Measurements from ENCODE around the gene SHISA2. TPM values are rescaled to one million over a fixed set of nuclear protein-coding genes. Genes with fewer than 3 reads are reported as not detected.
A peak's percentile ranks its signal among the peaks of the same experiment; 100 is the strongest.

SHISA2 gene
- total RNA-seq (2021; fragmentation: NEBNext Ultra II Directional; extraction: Animal tissue kit (Norgen Biotek cat#: 25700)) (22.6 and 23.8 TPM in 2 replicates), polyA plus RNA-seq (2011; rRNA removed) (8.6 and 10.2 TPM in 2 replicates), polyA minus RNA-seq (2011; rRNA and poly(A)+ RNA removed) (29.0 and 30.1 TPM in 2 replicates)
- 7.3 TPM for polyA plus RNA-seq (2011; cell fraction: cytosol; rRNA removed)
- 6.6 TPM for polyA plus RNA-seq (2011; cell fraction: nucleus; rRNA removed)
- 7.5 to 8.2 TPM (median 7.8 TPM) in 4 replicates for polyA plus RNA-seq (2012, experiment 1 of 2)
- polyA plus RNA-seq (2012, experiment 2 of 2): 4.7 TPM
- 15.2 TPM for polyA plus RNA-seq (2013, experiment 1 of 2)
- polyA plus RNA-seq (2013, experiment 2 of 2): 17.8 TPM
- 20.6 TPM for polyA minus RNA-seq (2011; cell fraction: cytosol; rRNA and poly(A)+ RNA removed)
- 11.1 TPM for polyA minus RNA-seq (2011; cell fraction: nucleus; rRNA and poly(A)+ RNA removed)
- long read RNA-seq, experiment 1, partial matches to known transcripts: 0 of 12 reads
- long read RNA-seq, experiment 1, other reads (novel, unspliced or antisense): 9 of 12 reads
- long read RNA-seq, experiment 2: 0 reads

DNA sequence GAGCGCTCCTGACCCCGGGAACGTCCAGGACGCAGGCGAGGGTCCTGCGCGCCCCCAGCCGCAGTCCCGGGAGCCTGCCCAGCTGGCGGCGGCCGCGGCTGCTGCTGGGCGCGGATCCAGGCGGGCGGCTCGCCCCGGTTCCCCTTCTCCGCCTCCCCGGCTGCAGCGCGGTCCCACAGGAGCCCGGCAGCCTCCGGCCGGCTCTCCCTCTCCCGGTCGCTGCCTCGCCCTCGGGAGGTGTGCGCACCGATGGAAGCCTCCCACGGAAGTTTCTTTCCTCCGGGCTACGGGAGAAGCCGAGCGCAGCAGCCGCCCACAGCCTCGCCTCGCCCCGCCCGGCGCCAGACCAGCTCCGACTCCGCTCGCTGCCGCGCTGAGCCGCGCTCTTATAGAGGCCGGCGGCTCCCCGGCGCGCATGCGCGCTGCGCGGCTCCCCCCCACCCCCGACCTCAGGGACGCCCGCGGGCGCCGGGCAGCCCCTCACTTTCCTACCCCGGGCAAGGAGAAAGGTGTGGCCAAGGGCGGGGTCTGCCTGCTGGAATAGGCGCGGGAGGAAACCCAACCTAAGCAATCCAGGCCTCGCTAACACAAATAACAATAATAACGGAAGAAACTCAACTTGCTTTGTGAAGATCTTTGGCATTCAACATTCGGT is at the start of gene SHISA2:
SHISA2 (minus strand) TSS at position 360 of the 655 bp plus-strand sequence. CDS start 1,041 bp downstream, outside the sequence.
- Histone ChIP-seq H2AFZ (ENCODE audit: low read length) (peak within 1 kb of the TSS; percentile 82), H3K79me2 (ENCODE audit: control insufficient read depth in 1 of 2, insufficient read depth in 2 of 2, low read length in 2 of 2) (peaks cover 0 to 9% of the 10 kb centered on the region in 2 experiments; a peak in 1 of 4 replicates), H2BK12ac (ENCODE audit: low read depth, low read length) (no peak within 1 kb of the TSS; the same call in 1 of the 2 replicates), H2BK5ac (ENCODE audit: low read depth, low read length) (no peak within 1 kb of the TSS), H3K18ac (ENCODE audit: extremely low read depth, low read length) (peak within 1 kb of the TSS; percentile 72; the same call in 1 of the 2 replicates), H3K4ac (replicated peaks; ENCODE audit: insufficient read length, low read depth, low read length) (no peak within 1 kb of the TSS), H2AK5ac (ENCODE audit: low read depth, low read length) (no peak within 1 kb of the TSS), H3K4me3 (ENCODE audit: extremely low read depth in 1 of 4, insufficient read depth in 2 of 4, low read depth in 3 of 4, low read length in 4 of 4) (peak within 1 kb of the TSS; percentile 32 to 68 (median 55)), H3K27me3 (replicated peaks in 1 of 4; ENCODE audit: control insufficient read depth in 3 of 4, extremely low read depth in 1 of 4, insufficient read depth in 3 of 4, low read length in 3 of 4) (peaks cover 9 to 45% (median 23%) of the 10 kb centered on the region in 4 experiments), H2BK15ac (ENCODE audit: low read length) (no peak within 1 kb of the TSS), H2BK120ac (replicated peaks; ENCODE audit: low read depth, low read length) (no peak within 1 kb of the TSS), H4K5ac (ENCODE audit: insufficient read length, low read depth, low read length) (no peak within 1 kb of the TSS), H3K23me2 (ENCODE audit: low read depth, low read length) (peaks cover 18% of the 10 kb centered on the region; the same call in 1 of the 2 replicates), H2BK20ac (ENCODE audit: low read length) (no peak within 1 kb of the TSS), H3K14ac (ENCODE audit: insufficient read length) (no peak within 1 kb of the TSS), H3K23ac (ENCODE audit: insufficient read length) (no peak within 1 kb of the TSS), H3K36me3 (ENCODE audit: control insufficient read depth in 2 of 4, insufficient read depth in 4 of 4, low read length in 3 of 4) (peaks cover 0 to 2% (median under 1%) of the 10 kb centered on the region in 4 experiments; a peak in 3 of 8 replicates), H4K91ac (replicated peaks; ENCODE audit: insufficient read length, low read length) (no peak within 1 kb of the TSS), H3K4me2 (ENCODE audit: insufficient read depth in 1 of 2, low read depth in 2 of 2, low read length in 2 of 2) (peak within 1 kb of the TSS; percentile 74 to 84), H3K4me1 (replicated peaks in 1 of 4; ENCODE audit: control insufficient read depth in 3 of 4, insufficient read depth in 4 of 4, low read length in 3 of 4) (peaks cover 2 to 3% (median 2%) of the 10 kb centered on the region in 4 experiments; a peak in 4 of 7 replicates), H3K9me3 (ENCODE audit: insufficient read depth in 2 of 2, low read depth in 1 of 2, low read length in 1 of 2) (no peaks in the 10 kb centered on the region), H3K56ac (replicated peaks; ENCODE audit: insufficient read length, low read depth, low read length) (no peak within 1 kb of the TSS), H4K20me1 (replicated peaks in 1 of 2; ENCODE audit: control insufficient read depth in 1 of 2, insufficient read depth in 2 of 2, low read length in 2 of 2) (peaks cover 2% of the 10 kb centered on the region in 2 experiments), H3K27ac (ENCODE audit: low read depth, low read length) (no peak within 1 kb of the TSS), H4K8ac (ENCODE audit: extremely low read depth, insufficient read depth, low read length) (peak within 1 kb of the TSS; percentile 70), H3K9ac (replicated peaks in 1 of 4; ENCODE audit: extremely low read depth in 1 of 4, low read depth in 3 of 4, low read length in 3 of 4) (peak within 1 kb of the TSS; percentile 16 to 78 (median 30); a peak in 5 of 7 replicates), H3K79me1 (ENCODE audit: low read depth, low read length) (no peaks in the 10 kb centered on the region)
- ChIA-PET POLR2A (ENCODE audit: partially characterized antibody) (interaction anchor here (0.8 to 2.6 kb wide), 24 partner anchors 10 to 374 kb away, joined by 3 to 8 read pairs (median 4); no protein-coding TSS in a partner anchor), CTCF (ENCODE audit: partially characterized antibody) (interaction anchor here (1.0 to 1.1 kb wide), 2 partner anchors 14 to 224 kb away, joined by 3 read pairs; no protein-coding TSS in a partner anchor)
- peak; percentile 43 to 79 for DNase-seq (ENCODE audit: low read depth in 1 of 2, low spot score in 2 of 2)
- no peak for FAIRE-seq
- WGBS, 2 experiments (ENCODE audit: extremely low coverage in 1 of 2, insufficient coverage in 1 of 2, insufficient read length in 1 of 2, insufficient replicate concordance in 2 of 2, low coverage in 1 of 2, low lambda C conversion rate in 2 of 2, missing lambda C conversion rate in 1 of 2): 2% methylated on average over 36 of the region's 72 CpGs; no CpG with 5 or more reads in 1 of the 2 experiments
- TF ChIP-seq GTF2F1 (IDR thresholded peaks at IDR 0.05; ENCODE audit: borderline replicate concordance, low read depth, low read length) (peak; percentile 76; the same call in 1 of the 2 replicates), BRCA1 (IDR thresholded peaks at IDR 0.05; ENCODE audit: low read depth, low read length) (no peak), ASH2L (IDR thresholded peaks at IDR 0.05; ENCODE audit: low read length) (peak; percentile 40), ATF3 (IDR thresholded peaks at IDR 0.05; ENCODE audit: insufficient read depth, low read depth, low read length) (no peak), SIN3A (conservative IDR thresholded peaks at IDR 0.05 in 1 of 2, IDR thresholded peaks at IDR 0.05 in 1 of 2; ENCODE audit: low read depth in 1 of 2, low read length in 2 of 2) (0 out of 4 replicates have a peak, but pooled peaks of 1 of the 2 experiments have one; percentile 28), KDM1A (IDR thresholded peaks at IDR 0.05; ENCODE audit: borderline replicate concordance, low read length) (no peak), TBP (IDR thresholded peaks at IDR 0.05; ENCODE audit: low read depth, low read length) (peak; percentile 95), SP1 (IDR thresholded peaks at IDR 0.05; ENCODE audit: low read depth, low read length) (no peak), BACH1 (IDR thresholded peaks at IDR 0.05; ENCODE audit: low read length) (0 out of 2 replicates have a peak, but pooled peaks have one; percentile 7)
